Panc1 (cell line): ENCODE data around the gene CACNA1D. TPM values are rescaled to one million over a fixed set of nuclear protein-coding genes. Genes with fewer than 3 reads are reported as not detected.

Experiments
- ATAC-seq: fragments of 200-7000 bp; cut with Tn5 transposase; 2 replicates; pipeline ENCODE4 v1.9.1; 2020; ENCODE audit warnings: mild to moderate bottlenecking, moderate library complexity
- BruUV-seq: library from RNA; stranded (reverse); fragments of 400-500 nt; replicated peaks from 2 replicates; lab custom pipeline; 2021; lab: Mats Ljungman, UMichigan
- CTCF ChIA-PET: fragments of 300-600 bp; sonication (Branson Sonifier 250); formaldehyde crosslinking; loops from one replicate; lab custom pipeline; 2022; ENCODE audit warnings: antibody characterized with exemption; lab: Charles Lee
- POLR2A ChIA-PET: fragments of 300-600 bp; sonication (Branson Sonifier 250); formaldehyde crosslinking; loops from one replicate; lab custom pipeline; 2022; ENCODE audit warnings: antibody characterized with exemption; lab: Charles Lee
- DNase-seq: peaks from one replicate; pipeline ENCODE4 v3.0.0-alpha.2; 2010; ENCODE audit warnings: low read depth, low spot score
- H3K27ac ChIP-seq: 2 replicates; pipeline ENCODE4 v1.5.1; 2011; ENCODE audit warnings: mild to moderate bottlenecking, low read length, inconsistent platforms
- H3K27me3 ChIP-seq: fragments of 200-500 bp; sonication (Bioruptor generic); 2 replicates; pipeline ENCODE4 v1.6.0; 2014; ENCODE audit warnings: low read length, inconsistent platforms; ENCODE audit not compliant: control insufficient read depth, insufficient read depth
- H3K36me3 ChIP-seq: fragments of 200-500 bp; sonication (Bioruptor generic); 2 replicates; pipeline ENCODE4 v1.5.1; 2014; ENCODE audit warnings: inconsistent platforms, mild to moderate bottlenecking, low read length, moderate library complexity; ENCODE audit not compliant: control insufficient read depth, insufficient read depth
- H3K4me1 ChIP-seq: 2 replicates; pipeline ENCODE4 v1.5.1; 2011; ENCODE audit warnings: inconsistent platforms, mild to moderate bottlenecking, low read length, moderate library complexity; ENCODE audit not compliant: control insufficient read depth, insufficient read depth
- H3K4me3 ChIP-seq, 2 experiments: 2 replicates each; pipeline ENCODE4 v1.5.1; 2011 to 2012; ENCODE audit warnings: low read depth in 2 of 2, low read length in 2 of 2, mild to moderate bottlenecking in 2 of 2, inconsistent platforms in 1 of 2, moderate library complexity in 1 of 2
- H3K9me3 ChIP-seq: fragments of 200-500 bp; sonication (Bioruptor generic); 2 replicates; pipeline ENCODE4 v1.5.1; 2014; ENCODE audit warnings: low read depth, mild to moderate bottlenecking, inconsistent platforms, low read length, moderate library complexity; ENCODE audit not compliant: control insufficient read depth, insufficient read depth
- POLR2AphosphoS5 ChIP-seq: IDR thresholded peaks from 2 replicates; pipeline ENCODE4 v1.6.1; 2012; ENCODE audit warnings: mild to moderate bottlenecking, low read depth, low read length, moderate library complexity
- SIN3A ChIP-seq: IDR thresholded peaks from 2 replicates; pipeline ENCODE4 v1.6.1; 2012; ENCODE audit warnings: low read depth, mild to moderate bottlenecking, low read length, moderate library complexity, borderline replicate concordance; ENCODE audit not compliant: insufficient read depth
- TCF7L2 ChIP-seq: IDR thresholded peaks from 2 replicates; pipeline ENCODE4 v1.6.1; 2011; ENCODE audit warnings: mild to moderate bottlenecking, low read depth, low read length, inconsistent platforms
- in situ Hi-C: cut with HindIII; loops from 2 replicates; pipeline ENCODE4 v1.10.0; 2016; ENCODE audit warnings: low sequenced_read_pairs, low pct_unique_long_range_greater_than_20kb
- intact Hi-C: fragments of 100-400 bp; cut with micrococcal nuclease; formaldehyde crosslinking; loops from one replicate; pipeline ENCODE4 v1.10.0; 2022; ENCODE audit not compliant: unreplicated experiment
- total RNA-seq: library from RNA; stranded (reverse); gene quantifications from one replicate; pipeline ENCODE4 v1.2.1, GENCODE V29; 2021; ENCODE audit not compliant: unreplicated experiment
- TF ChIP-seq, protein P1 (sequence below), 2 experiments: IDR thresholded peaks; 2 replicates each; pipeline ENCODE4 v1.6.1; 2011 to 2012; ENCODE audit warnings: low read depth in 2 of 2, control low read depth in 1 of 2, low read length in 1 of 2, mild to moderate bottlenecking in 1 of 2, moderate library complexity in 1 of 2; ENCODE audit not compliant: insufficient read depth in 1 of 2
- TF ChIP-seq, protein P2 (sequence below): fragments of 450-650 bp; IDR thresholded peaks from 2 replicates; pipeline ENCODE4 v1.5.1; 2017; ENCODE audit warnings: mild to moderate bottlenecking

The CACNA1D gene
- total RNA-seq, 1 experiment from 2014 or later: 23.0 TPM

DNA sequence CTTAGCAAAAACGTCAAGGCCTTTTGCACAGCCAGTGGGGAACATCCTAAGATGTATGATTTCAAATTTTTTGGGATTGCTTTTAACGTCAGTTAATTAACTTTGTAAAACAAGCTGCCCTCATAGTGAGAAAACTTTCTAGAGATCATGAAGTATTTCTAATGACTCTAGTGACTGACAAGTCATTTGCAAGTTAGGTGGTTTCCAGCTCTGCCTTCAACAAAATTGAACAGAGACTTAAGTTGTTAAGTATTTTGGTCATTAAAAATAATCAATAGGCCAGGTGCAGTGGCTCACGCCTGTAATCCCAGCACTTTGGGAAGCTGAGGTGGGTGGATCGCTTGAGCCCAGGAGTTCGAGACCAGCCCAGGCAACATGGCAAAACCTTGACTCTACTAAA is 280.6 kb downstream of the CACNA1D start:
- no peaks in the 10 kb centered on the region for H3K9me3 ChIP-seq
- no peaks in the 10 kb centered on the region for H3K36me3 ChIP-seq
- no peak overlapping the region for H3K27ac ChIP-seq
- intact Hi-C loops: no loop called here
- ATAC-seq (no peak), DNase-seq (no peak)
- no TSS peak for BruUV-seq
- TF ChIP-seq POLR2AphosphoS5 (no peak), TCF7L2 (no peak), SIN3A (no peak)
- TF ChIP-seq, protein P1, sequence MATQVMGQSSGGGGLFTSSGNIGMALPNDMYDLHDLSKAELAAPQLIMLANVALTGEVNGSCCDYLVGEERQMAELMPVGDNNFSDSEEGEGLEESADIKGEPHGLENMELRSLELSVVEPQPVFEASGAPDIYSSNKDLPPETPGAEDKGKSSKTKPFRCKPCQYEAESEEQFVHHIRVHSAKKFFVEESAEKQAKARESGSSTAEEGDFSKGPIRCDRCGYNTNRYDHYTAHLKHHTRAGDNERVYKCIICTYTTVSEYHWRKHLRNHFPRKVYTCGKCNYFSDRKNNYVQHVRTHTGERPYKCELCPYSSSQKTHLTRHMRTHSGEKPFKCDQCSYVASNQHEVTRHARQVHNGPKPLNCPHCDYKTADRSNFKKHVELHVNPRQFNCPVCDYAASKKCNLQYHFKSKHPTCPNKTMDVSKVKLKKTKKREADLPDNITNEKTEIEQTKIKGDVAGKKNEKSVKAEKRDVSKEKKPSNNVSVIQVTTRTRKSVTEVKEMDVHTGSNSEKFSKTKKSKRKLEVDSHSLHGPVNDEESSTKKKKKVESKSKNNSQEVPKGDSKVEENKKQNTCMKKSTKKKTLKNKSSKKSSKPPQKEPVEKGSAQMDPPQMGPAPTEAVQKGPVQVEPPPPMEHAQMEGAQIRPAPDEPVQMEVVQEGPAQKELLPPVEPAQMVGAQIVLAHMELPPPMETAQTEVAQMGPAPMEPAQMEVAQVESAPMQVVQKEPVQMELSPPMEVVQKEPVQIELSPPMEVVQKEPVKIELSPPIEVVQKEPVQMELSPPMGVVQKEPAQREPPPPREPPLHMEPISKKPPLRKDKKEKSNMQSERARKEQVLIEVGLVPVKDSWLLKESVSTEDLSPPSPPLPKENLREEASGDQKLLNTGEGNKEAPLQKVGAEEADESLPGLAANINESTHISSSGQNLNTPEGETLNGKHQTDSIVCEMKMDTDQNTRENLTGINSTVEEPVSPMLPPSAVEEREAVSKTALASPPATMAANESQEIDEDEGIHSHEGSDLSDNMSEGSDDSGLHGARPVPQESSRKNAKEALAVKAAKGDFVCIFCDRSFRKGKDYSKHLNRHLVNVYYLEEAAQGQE (IDR thresholded peaks at IDR 0.05; ENCODE audit: insufficient read depth in 1 of 2, low read depth in 2 of 2, low read length in 1 of 2): no peak
- TF ChIP-seq, protein P2, sequence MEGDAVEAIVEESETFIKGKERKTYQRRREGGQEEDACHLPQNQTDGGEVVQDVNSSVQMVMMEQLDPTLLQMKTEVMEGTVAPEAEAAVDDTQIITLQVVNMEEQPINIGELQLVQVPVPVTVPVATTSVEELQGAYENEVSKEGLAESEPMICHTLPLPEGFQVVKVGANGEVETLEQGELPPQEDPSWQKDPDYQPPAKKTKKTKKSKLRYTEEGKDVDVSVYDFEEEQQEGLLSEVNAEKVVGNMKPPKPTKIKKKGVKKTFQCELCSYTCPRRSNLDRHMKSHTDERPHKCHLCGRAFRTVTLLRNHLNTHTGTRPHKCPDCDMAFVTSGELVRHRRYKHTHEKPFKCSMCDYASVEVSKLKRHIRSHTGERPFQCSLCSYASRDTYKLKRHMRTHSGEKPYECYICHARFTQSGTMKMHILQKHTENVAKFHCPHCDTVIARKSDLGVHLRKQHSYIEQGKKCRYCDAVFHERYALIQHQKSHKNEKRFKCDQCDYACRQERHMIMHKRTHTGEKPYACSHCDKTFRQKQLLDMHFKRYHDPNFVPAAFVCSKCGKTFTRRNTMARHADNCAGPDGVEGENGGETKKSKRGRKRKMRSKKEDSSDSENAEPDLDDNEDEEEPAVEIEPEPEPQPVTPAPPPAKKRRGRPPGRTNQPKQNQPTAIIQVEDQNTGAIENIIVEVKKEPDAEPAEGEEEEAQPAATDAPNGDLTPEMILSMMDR: no peak
- in situ Hi-C loops: no loop called here
- ChIA-PET CTCF (no interaction called here), POLR2A (no interaction called here)
- H3K4me1 ChIP-seq: no peaks in the 10 kb centered on the region
- H3K4me3 ChIP-seq: no peak overlapping the region
- no peaks in the 10 kb centered on the region for H3K27me3 ChIP-seq

DNA sequence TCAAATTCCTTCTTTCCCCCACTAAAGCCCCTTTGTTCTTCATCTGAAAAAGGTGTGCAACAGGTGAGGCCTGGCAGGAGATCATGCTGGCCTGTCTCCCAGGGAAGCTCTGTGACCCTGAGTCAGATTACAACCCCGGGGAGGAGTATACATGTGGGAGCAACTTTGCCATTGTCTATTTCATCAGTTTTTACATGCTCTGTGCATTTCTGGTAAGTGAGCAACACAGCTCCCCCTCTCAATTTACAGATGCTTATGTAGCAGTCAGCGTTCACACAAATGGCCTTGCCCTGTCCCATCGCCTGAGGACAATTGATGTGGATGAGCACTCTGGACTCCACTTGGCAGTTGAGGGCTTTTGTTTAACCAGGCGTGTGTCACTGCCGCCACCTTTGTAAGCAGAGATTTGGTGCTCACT is 281.4 kb downstream of the CACNA1D start:
- DNase-seq: no peak

More for the DNA sequence above, 281.4 kb downstream of the CACNA1D start:
- no TSS peak for BruUV-seq
- no peak for TF ChIP-seq TCF7L2
- TF ChIP-seq, protein P2: no peak
- TF ChIP-seq, protein P1 (IDR thresholded peaks at IDR 0.05; ENCODE audit: insufficient read depth in 1 of 2, low read depth in 2 of 2, low read length in 1 of 2): no peak
- TF ChIP-seq SIN3A: no peak
- Histone ChIP-seq H3K36me3 (no peaks in the 10 kb centered on the region), H3K4me1 (no peaks in the 10 kb centered on the region), H3K9me3 (no peaks in the 10 kb centered on the region), H3K4me3 (no peak overlapping the region), H3K27ac (no peak overlapping the region), H3K27me3 (no peaks in the 10 kb centered on the region)
- ATAC-seq: no peak
- intact Hi-C loops: no loop called here
- POLR2A ChIA-PET: no interaction called here
- in situ Hi-C loops: no loop called here
- CTCF ChIA-PET: no interaction called here
